HepG2 (cell line): Measurements from ENCODE around the gene CHRNA7.

Experiments used
- CHD2 ChIP-seq: IDR thresholded peaks from 2 replicates; pipeline ENCODE4 v1.6.1; 2011; ENCODE audit warnings: low read depth, low read length, improper control_type of control experiment
- GLI4 ChIP-seq: sonication (generic); formaldehyde crosslinking; IDR thresholded peaks from 2 replicates; pipeline ENCODE4 v1.5.1; 2020; ENCODE audit warnings: missing genetic modification reagents, mild to moderate bottlenecking, moderate library complexity, borderline replicate concordance
- GTF3A ChIP-seq: sonication (generic); formaldehyde crosslinking; conservative IDR thresholded peaks from 2 replicates; pipeline ENCODE4 v1.4.0; 2020; ENCODE audit warnings: mild to moderate bottlenecking, missing genetic modification reagents
- MED13 ChIP-seq: sonication (generic); formaldehyde crosslinking; IDR thresholded peaks from 2 replicates; pipeline ENCODE4 v1.5.0; 2020; ENCODE audit warnings: missing genetic modification reagents
- MEF2D ChIP-seq: sonication (generic); formaldehyde crosslinking; IDR thresholded peaks from 2 replicates; pipeline ENCODE4 v1.5.1; 2020; ENCODE audit warnings: mild to moderate bottlenecking, missing genetic modification reagents
- POLR2A ChIP-seq, 2 experiments: IDR thresholded peaks; 2 replicates each; pipeline ENCODE4 v1.6.1; 2011; ENCODE audit warnings: low read depth in 2 of 2, low read length in 2 of 2, mild to moderate bottlenecking in 1 of 2, moderate library complexity in 1 of 2; ENCODE audit not compliant: insufficient read depth in 1 of 2
- RARG ChIP-seq: sonication (generic); formaldehyde crosslinking; IDR thresholded peaks from 2 replicates; pipeline ENCODE4 v1.4.0; 2020; ENCODE audit warnings: low read depth, mild to moderate bottlenecking, missing genetic modification reagents
- ZFP36L2 ChIP-seq: sonication (generic); formaldehyde crosslinking; IDR thresholded peaks from 2 replicates; pipeline ENCODE4 v1.4.0; 2020; ENCODE audit warnings: missing genetic modification reagents
- TF ChIP-seq, protein P1 (sequence below): sonication (generic); formaldehyde crosslinking; IDR thresholded peaks from 2 replicates; pipeline ENCODE4 v1.5.0; 2020; ENCODE audit warnings: mild to moderate bottlenecking, missing genetic modification reagents, moderate library complexity
- TF ChIP-seq, protein P2 (sequence below): sonication (generic); formaldehyde crosslinking; IDR thresholded peaks from 2 replicates; pipeline ENCODE4 v1.4.0; 2020; ENCODE audit warnings: missing genetic modification reagents
- TF ChIP-seq, protein P3 (sequence below): sonication (generic); formaldehyde crosslinking; IDR thresholded peaks from 2 replicates; pipeline ENCODE4 v1.4.0; 2020; ENCODE audit warnings: low read depth, mild to moderate bottlenecking, missing genetic modification reagents
- TF ChIP-seq, protein P4 (sequence below): sonication (generic); formaldehyde crosslinking; IDR thresholded peaks from 2 replicates; pipeline ENCODE4 v1.9.0; 2022; ENCODE audit warnings: missing genetic modification reagents, mild to moderate bottlenecking, borderline replicate concordance
- TF ChIP-seq, protein P5 (sequence below): sonication (generic); formaldehyde crosslinking; IDR thresholded peaks from 2 replicates; pipeline ENCODE4 v1.4.0; 2020; ENCODE audit warnings: low read depth, missing genetic modification reagents
- TF ChIP-seq, protein P6 (sequence below): sonication (generic); formaldehyde crosslinking; IDR thresholded peaks from 2 replicates; pipeline ENCODE4 v1.4.0; 2020; ENCODE audit warnings: missing genetic modification reagents

DNA sequence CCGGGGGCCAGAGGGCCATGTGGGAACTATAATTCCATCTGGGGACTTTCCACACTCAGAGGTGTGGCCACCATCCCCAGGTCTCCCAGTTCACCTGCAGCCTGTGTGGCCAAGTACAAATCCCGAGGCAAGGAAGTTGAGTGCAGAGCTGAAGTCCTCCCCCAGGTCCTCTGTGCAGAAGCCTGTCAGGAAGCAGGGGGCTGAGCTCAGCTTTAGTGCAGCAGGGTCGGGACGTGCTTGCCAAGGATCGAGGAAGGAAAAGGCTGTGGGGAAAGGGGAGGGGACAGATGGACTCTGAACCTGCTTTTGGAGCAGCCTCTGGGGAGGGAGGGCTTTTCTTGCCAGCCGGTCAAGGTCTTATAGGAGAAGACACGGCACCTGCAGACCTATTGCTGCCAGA lies 67.7 kb downstream of the CHRNA7 start:
- TF ChIP-seq, protein P1, sequence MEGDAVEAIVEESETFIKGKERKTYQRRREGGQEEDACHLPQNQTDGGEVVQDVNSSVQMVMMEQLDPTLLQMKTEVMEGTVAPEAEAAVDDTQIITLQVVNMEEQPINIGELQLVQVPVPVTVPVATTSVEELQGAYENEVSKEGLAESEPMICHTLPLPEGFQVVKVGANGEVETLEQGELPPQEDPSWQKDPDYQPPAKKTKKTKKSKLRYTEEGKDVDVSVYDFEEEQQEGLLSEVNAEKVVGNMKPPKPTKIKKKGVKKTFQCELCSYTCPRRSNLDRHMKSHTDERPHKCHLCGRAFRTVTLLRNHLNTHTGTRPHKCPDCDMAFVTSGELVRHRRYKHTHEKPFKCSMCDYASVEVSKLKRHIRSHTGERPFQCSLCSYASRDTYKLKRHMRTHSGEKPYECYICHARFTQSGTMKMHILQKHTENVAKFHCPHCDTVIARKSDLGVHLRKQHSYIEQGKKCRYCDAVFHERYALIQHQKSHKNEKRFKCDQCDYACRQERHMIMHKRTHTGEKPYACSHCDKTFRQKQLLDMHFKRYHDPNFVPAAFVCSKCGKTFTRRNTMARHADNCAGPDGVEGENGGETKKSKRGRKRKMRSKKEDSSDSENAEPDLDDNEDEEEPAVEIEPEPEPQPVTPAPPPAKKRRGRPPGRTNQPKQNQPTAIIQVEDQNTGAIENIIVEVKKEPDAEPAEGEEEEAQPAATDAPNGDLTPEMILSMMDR (CRISPR knock-in tag), result no peak
- TF ChIP-seq, protein P2, sequence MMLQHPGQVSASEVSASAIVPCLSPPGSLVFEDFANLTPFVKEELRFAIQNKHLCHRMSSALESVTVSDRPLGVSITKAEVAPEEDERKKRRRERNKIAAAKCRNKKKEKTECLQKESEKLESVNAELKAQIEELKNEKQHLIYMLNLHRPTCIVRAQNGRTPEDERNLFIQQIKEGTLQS, result no peak
- TF ChIP-seq GTF3A (CRISPR knock-in tag) (no peak), MED13 (CRISPR knock-in tag) (no peak), POLR2A (IDR thresholded peaks at IDR 0.05; ENCODE audit: insufficient read depth in 1 of 2, low read depth in 2 of 2, low read length in 2 of 2) (no peak), ZFP36L2 (CRISPR knock-in tag) (no peak), CHD2 (no peak), RARG (no peak), GLI4 (CRISPR knock-in tag) (no peak), MEF2D (CRISPR knock-in tag) (no peak)
- TF ChIP-seq, protein P3, sequence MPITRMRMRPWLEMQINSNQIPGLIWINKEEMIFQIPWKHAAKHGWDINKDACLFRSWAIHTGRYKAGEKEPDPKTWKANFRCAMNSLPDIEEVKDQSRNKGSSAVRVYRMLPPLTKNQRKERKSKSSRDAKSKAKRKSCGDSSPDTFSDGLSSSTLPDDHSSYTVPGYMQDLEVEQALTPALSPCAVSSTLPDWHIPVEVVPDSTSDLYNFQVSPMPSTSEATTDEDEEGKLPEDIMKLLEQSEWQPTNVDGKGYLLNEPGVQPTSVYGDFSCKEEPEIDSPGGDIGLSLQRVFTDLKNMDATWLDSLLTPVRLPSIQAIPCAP (CRISPR knock-in tag), result no peak
- TF ChIP-seq, protein P4, sequence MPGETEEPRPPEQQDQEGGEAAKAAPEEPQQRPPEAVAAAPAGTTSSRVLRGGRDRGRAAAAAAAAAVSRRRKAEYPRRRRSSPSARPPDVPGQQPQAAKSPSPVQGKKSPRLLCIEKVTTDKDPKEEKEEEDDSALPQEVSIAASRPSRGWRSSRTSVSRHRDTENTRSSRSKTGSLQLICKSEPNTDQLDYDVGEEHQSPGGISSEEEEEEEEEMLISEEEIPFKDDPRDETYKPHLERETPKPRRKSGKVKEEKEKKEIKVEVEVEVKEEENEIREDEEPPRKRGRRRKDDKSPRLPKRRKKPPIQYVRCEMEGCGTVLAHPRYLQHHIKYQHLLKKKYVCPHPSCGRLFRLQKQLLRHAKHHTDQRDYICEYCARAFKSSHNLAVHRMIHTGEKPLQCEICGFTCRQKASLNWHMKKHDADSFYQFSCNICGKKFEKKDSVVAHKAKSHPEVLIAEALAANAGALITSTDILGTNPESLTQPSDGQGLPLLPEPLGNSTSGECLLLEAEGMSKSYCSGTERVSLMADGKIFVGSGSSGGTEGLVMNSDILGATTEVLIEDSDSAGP, result no peak
- TF ChIP-seq, protein P5, sequence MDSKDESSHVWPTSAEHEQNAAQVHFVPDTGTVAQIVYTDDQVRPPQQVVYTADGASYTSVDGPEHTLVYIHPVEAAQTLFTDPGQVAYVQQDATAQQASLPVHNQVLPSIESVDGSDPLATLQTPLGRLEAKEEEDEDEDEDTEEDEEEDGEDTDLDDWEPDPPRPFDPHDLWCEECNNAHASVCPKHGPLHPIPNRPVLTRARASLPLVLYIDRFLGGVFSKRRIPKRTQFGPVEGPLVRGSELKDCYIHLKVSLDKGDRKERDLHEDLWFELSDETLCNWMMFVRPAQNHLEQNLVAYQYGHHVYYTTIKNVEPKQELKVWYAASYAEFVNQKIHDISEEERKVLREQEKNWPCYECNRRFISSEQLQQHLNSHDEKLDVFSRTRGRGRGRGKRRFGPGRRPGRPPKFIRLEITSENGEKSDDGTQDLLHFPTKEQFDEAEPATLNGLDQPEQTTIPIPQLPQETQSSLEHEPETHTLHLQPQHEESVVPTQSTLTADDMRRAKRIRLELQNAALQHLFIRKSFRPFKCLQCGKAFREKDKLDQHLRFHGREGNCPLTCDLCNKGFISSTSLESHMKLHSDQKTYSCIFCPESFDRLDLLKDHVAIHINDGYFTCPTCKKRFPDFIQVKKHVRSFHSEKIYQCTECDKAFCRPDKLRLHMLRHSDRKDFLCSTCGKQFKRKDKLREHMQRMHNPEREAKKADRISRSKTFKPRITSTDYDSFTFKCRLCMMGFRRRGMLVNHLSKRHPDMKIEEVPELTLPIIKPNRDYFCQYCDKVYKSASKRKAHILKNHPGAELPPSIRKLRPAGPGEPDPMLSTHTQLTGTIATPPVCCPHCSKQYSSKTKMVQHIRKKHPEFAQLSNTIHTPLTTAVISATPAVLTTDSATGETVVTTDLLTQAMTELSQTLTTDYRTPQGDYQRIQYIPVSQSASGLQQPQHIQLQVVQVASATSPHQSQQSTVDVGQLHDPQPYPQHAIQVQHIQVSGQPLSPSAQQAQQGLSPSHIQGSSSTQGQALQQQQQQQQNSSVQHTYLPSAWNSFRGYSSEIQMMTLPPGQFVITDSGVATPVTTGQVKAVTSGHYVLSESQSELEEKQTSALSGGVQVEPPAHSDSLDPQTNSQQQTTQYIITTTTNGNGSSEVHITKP (CRISPR knock-in tag), result no peak
- TF ChIP-seq, protein P6, sequence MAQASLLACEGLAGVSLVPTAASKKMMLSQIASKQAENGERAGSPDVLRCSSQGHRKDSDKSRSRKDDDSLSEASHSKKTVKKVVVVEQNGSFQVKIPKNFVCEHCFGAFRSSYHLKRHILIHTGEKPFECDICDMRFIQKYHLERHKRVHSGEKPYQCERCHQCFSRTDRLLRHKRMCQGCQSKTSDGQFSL (CRISPR knock-in tag), result no peak
